CD14-positive monocyte (primary cell): ENCODE data around the gene ST3GAL3. TPM values are rescaled to one million over a fixed set of nuclear protein-coding genes. Genes with fewer than 3 reads are reported as not detected.

Experiments used
- DNase-seq, 3 donors: peaks; one replicate each; pipeline ENCODE4 v3.0.0-alpha.2; 2011 to 2022
- H2AFZ ChIP-seq: 2 replicates; pipeline ENCODE4 v1.6.0; 2012; ENCODE audit warnings: mild to moderate bottlenecking, low read depth, low read length, inconsistent platforms; ENCODE audit not compliant: insufficient read depth, poor library complexity, severe bottlenecking
- H3K27ac ChIP-seq, 2 donors: 1 replicate in 1 of 2; 2 replicates in 1 of 2; pipeline ENCODE4 v1.5.1; 2012 to 2013; ENCODE audit warnings: low read length in 2 of 2, control low read depth in 1 of 2, inconsistent platforms in 1 of 2, low read depth in 1 of 2, mild to moderate bottlenecking in 1 of 2
- H3K27me3 ChIP-seq, 2 donors: one replicate each; pipeline versions ENCODE4 v1.6.0 to v1.6.1; 2011 to 2013; ENCODE audit warnings: low read length in 2 of 2; ENCODE audit not compliant: control insufficient read depth in 2 of 2, insufficient read depth in 2 of 2
- H3K36me3 ChIP-seq, 2 donors: replicated peaks in 1 of 2; 1 replicate in 1 of 2; 2 replicates in 1 of 2; pipeline versions ENCODE4 v1.5.1 to v1.6.1; 2012 to 2013; ENCODE audit warnings: low read length in 2 of 2, control low read depth in 1 of 2, inconsistent platforms in 1 of 2, mild to moderate bottlenecking in 1 of 2; ENCODE audit not compliant: insufficient read depth in 2 of 2, control insufficient read depth in 1 of 2
- H3K4me1 ChIP-seq, 2 donors: 1 replicate in 1 of 2; 2 replicates in 1 of 2; pipeline versions ENCODE4 v1.5.1 to v1.6.1; 2012 to 2013; ENCODE audit warnings: low read length in 2 of 2, control low read depth in 1 of 2, inconsistent platforms in 1 of 2, mild to moderate bottlenecking in 1 of 2, moderate library complexity in 1 of 2; ENCODE audit not compliant: insufficient read depth in 2 of 2, control insufficient read depth in 1 of 2
- H3K4me2 ChIP-seq: replicated peaks from 2 replicates; pipeline ENCODE3; 2012; ENCODE audit warnings: low read length, moderate library complexity, mild to moderate bottlenecking; ENCODE audit not compliant: poor library complexity, severe bottlenecking; ENCODE audit errors: extremely low read depth
- H3K4me3 ChIP-seq, 3 experiments: fragments of 200-600 bp in 1 of 3; sonication (generic) in 1 of 3; replicated peaks in 1 of 3; 1 replicate in 2 of 3; 2 replicates in 1 of 3; pipeline ENCODE4 v1.5.1; 2011 to 2013; ENCODE audit warnings: low read length in 3 of 3, mild to moderate bottlenecking in 3 of 3, control low read depth in 2 of 3, low read depth in 2 of 3, inconsistent platforms in 1 of 3, moderate library complexity in 1 of 3
- H3K79me2 ChIP-seq: 2 replicates; pipeline ENCODE4 v1.6.0; 2012; ENCODE audit warnings: mild to moderate bottlenecking, control low read depth, inconsistent platforms, low read length, moderate library complexity; ENCODE audit not compliant: insufficient read depth
- H3K9ac ChIP-seq: 2 replicates; pipeline ENCODE4 v1.6.0; 2017; ENCODE audit warnings: low read length, mild to moderate bottlenecking; ENCODE audit not compliant: insufficient read depth, poor library complexity, severe bottlenecking
- H3K9me3 ChIP-seq, 2 donors: replicated peaks in 1 of 2; 1 replicate in 1 of 2; 2 replicates in 1 of 2; pipeline versions ENCODE4 v1.5.1 to v1.6.1; 2012 to 2013; ENCODE audit warnings: low read length in 2 of 2, control low read depth in 1 of 2; ENCODE audit not compliant: control insufficient read depth in 1 of 2, insufficient read depth in 1 of 2
- H4K20me1 ChIP-seq: 2 replicates; pipeline ENCODE4 v1.6.0; 2012; ENCODE audit warnings: mild to moderate bottlenecking, low read length, control low read depth, moderate library complexity; ENCODE audit not compliant: insufficient read depth
- H3K27ac Mint-ChIP-seq, 7 donors: one replicate each; pipeline ENCODE4 v1.8.0; 2020; ENCODE audit warnings: mild to moderate bottlenecking in 7 of 7, mixed read lengths in 7 of 7, moderate library complexity in 6 of 7, inconsistent platforms in 2 of 7
- H3K27me3 Mint-ChIP-seq, 3 donors: one replicate each; pipeline ENCODE4 v1.8.0; 2021 to 2022; ENCODE audit warnings: low read depth in 3 of 3, mild to moderate bottlenecking in 3 of 3, mixed read lengths in 3 of 3, moderate library complexity in 3 of 3, inconsistent platforms in 1 of 3
- H3K36me3 Mint-ChIP-seq, 2 donors: one replicate each; pipeline ENCODE4 v1.8.0; 2020; ENCODE audit warnings: mixed read lengths in 2 of 2, inconsistent platforms in 1 of 2, mild to moderate bottlenecking in 1 of 2
- H3K4me1 Mint-ChIP-seq: one replicate; pipeline ENCODE4 v1.8.0; 2020; ENCODE audit warnings: mild to moderate bottlenecking, mixed read lengths
- H3K4me3 Mint-ChIP-seq, 2 donors: one replicate each; pipeline ENCODE4 v1.8.0; 2020; ENCODE audit warnings: mild to moderate bottlenecking in 2 of 2, mixed read lengths in 2 of 2, moderate library complexity in 1 of 2
- H3K9me3 Mint-ChIP-seq, 7 donors: one replicate each; pipeline ENCODE4 v1.8.0; 2020 to 2022; ENCODE audit warnings: mixed read lengths in 7 of 7, mild to moderate bottlenecking in 6 of 7, moderate library complexity in 6 of 7, inconsistent platforms in 2 of 7
- CTCF ChIP-seq: fragments of 200-600 bp; IDR thresholded peaks from one replicate; pipeline ENCODE4 v1.8.0; 2022; ENCODE audit warnings: antibody characterized with exemption, mild to moderate bottlenecking
- WGBS: methylation state at CpG from one replicate; pipeline ENCODE4 v1.1.5; 2013; ENCODE audit warnings: missing lambda C conversion rate; ENCODE audit not compliant: insufficient coverage; 5-methylcytosine and 5-hydroxymethylcytosine counted together
- intact Hi-C, 2 donors: fragments of 100-400 bp; cut with micrococcal nuclease; formaldehyde crosslinking; loops; one replicate each; pipeline versions ENCODE4 v1.15.0 to v1.15.1; 2023
- polyA plus RNA-seq, 3 donors: library from polyadenylated mRNA; depleted of rRNA in 1 of 3; unstranded in 2 of 3; stranded (reverse) in 1 of 3; fragments of 300-500 nt in 2 of 3; fragments of >200 nt in 1 of 3; fragmentation: Illumina TruSeq in 2 of 3; gene quantifications; 1 replicate in 2 of 3; 2 replicates in 1 of 3; pipeline ENCODE4 v1.2.3, GENCODE V29; 2012 to 2021

ST3GAL3 gene
- polyA plus RNA-seq, 3 donors, result 1.6 to 4.5 (median 2.1) TPM

- no peak overlapping the region for H3K27ac Mint-ChIP-seq
- H3K9me3 Mint-ChIP-seq, result no peaks in the 10 kb centered on the region
- H3K27me3 Mint-ChIP-seq, result no peaks in the 10 kb centered on the region
- Histone ChIP-seq H3K9ac (no peak overlapping the region), H4K20me1 (no peaks in the 10 kb centered on the region), H3K9me3 (no peaks in the 10 kb centered on the region), H3K4me2 (no peak overlapping the region), H3K36me3 (no peaks in the 10 kb centered on the region), H3K27me3 (no peaks in the 10 kb centered on the region), H3K4me3 (no peak overlapping the region), H2AFZ (no peak overlapping the region), H3K4me1 (peaks cover 23 to 36% of the 10 kb centered on the region in 2 donors), H3K27ac (no peak overlapping the region), H3K79me2 (peaks cover 42% of the 10 kb centered on the region)
- H3K4me3 Mint-ChIP-seq, result no peak overlapping the region
- peaks cover 31% of the 10 kb centered on the region for H3K4me1 Mint-ChIP-seq
- no peak for TF ChIP-seq CTCF
- peaks cover 2 to 3% of the 10 kb centered on the region in 2 donors for H3K36me3 Mint-ChIP-seq
- intact Hi-C loops, result loop anchor here in 1 of 2 donors (5.0 to 10.0 kb wide), 2 partner anchors 39 to 267 kb away; partner anchors contain the start of gene SLC6A9
- DNase-seq, result no peak
Measured at GRCh38 chr1:43768168-43768567, 60.8 kb downstream of the ST3GAL3 start.

- Histone ChIP-seq H3K9ac (no peak overlapping the region), H3K36me3 (no peaks in the 10 kb centered on the region), H3K4me3 (no peak overlapping the region), H4K20me1 (no peaks in the 10 kb centered on the region), H3K79me2 (peaks cover 38% of the 10 kb centered on the region), H3K4me2 (no peak overlapping the region), H3K27ac (no peak overlapping the region), H3K9me3 (no peaks in the 10 kb centered on the region), H3K27me3 (no peaks in the 10 kb centered on the region), H3K4me1 (peaks cover 24 to 35% of the 10 kb centered on the region in 2 donors), H2AFZ (no peak overlapping the region)
- Mint-ChIP-seq H3K4me3 (no peak overlapping the region), H3K36me3 (peaks cover 2 to 3% of the 10 kb centered on the region in 2 donors), H3K9me3 (no peaks in the 10 kb centered on the region), H3K4me1 (peaks cover 29% of the 10 kb centered on the region), H3K27me3 (peaks cover 0 to 2% (median 0%) of the 10 kb centered on the region in 3 donors), H3K27ac (peak overlapping the region in 2 of 7 donors; percentile 18 to 50)
- WGBS, result no CpG with 5 or more reads among the region's 4 CpGs
- TF ChIP-seq CTCF, result no peak
- no peak for DNase-seq
- intact Hi-C loops, result loop anchor here in 1 of 2 donors (5.0 to 10.0 kb wide), 2 partner anchors 38 to 265 kb away; partner anchors contain the start of gene SLC6A9
Measured at GRCh38 chr1:43769350-43769908, 62.1 kb downstream of the ST3GAL3 start.
